ENCODE data around the gene CASKIN1.
"Not testable (repeated sequence)": the region's sequence is repeated elsewhere in the genome, so short reads cannot be mapped to it uniquely, and the experiment has no call there.

DNA sequence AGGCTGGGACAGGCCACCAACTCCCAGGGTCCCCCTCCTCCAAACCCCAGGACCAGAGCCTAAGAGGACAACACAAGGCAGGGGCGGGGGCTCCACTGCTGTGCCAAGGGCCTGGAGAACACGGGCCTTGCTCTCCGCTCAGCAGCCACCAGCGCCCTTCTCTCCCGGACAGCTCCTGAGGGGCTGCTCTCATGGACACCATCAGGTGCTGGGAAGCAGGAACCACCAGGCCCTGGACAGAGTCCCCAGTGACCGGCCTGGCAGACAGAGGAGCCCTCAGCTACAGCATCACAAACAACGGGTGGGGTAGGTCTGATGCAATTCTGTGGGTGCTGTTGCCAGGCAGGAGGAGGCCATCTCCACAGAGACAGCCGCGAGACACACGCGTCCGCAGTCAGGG is 62.6 kb downstream of the CASKIN1 start:
- TF ChIP-seq, protein P1, sequence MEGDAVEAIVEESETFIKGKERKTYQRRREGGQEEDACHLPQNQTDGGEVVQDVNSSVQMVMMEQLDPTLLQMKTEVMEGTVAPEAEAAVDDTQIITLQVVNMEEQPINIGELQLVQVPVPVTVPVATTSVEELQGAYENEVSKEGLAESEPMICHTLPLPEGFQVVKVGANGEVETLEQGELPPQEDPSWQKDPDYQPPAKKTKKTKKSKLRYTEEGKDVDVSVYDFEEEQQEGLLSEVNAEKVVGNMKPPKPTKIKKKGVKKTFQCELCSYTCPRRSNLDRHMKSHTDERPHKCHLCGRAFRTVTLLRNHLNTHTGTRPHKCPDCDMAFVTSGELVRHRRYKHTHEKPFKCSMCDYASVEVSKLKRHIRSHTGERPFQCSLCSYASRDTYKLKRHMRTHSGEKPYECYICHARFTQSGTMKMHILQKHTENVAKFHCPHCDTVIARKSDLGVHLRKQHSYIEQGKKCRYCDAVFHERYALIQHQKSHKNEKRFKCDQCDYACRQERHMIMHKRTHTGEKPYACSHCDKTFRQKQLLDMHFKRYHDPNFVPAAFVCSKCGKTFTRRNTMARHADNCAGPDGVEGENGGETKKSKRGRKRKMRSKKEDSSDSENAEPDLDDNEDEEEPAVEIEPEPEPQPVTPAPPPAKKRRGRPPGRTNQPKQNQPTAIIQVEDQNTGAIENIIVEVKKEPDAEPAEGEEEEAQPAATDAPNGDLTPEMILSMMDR (IDR thresholded peaks at IDR 0.05; ENCODE audit: low read depth, low read length), result not testable (repeated sequence)
- TF ChIP-seq EZH2phosphoT487 (IDR thresholded peaks at IDR 0.05; ENCODE audit: low read depth), result not testable (repeated sequence)

Data from OCI-LY3 (cell line).